Epithelial cell of esophagus (primary cell): ENCODE results near the gene MYH9.
"Not testable (repeated sequence)": the region's sequence is repeated elsewhere in the genome, so short reads cannot be mapped to it uniquely, and the experiment has no call there.

Experiments
- DNase-seq: peaks from one replicate; pipeline ENCODE4 v3.0.0; 2010; ENCODE audit warnings: low read depth
- H3K4me3 ChIP-seq: 2 replicates; pipeline ENCODE4 v1.5.1; 2011; ENCODE audit warnings: mild to moderate bottlenecking, low read length, control low read depth
- TF ChIP-seq, protein P1 (sequence below): IDR thresholded peaks from 2 replicates; pipeline ENCODE4 v1.5.1; 2011; ENCODE audit warnings: low read depth, mild to moderate bottlenecking, low read length, control low read depth, inconsistent platforms; ENCODE audit not compliant: insufficient read depth; ENCODE audit errors: missing control alignments

MYH9 gene

DNA sequence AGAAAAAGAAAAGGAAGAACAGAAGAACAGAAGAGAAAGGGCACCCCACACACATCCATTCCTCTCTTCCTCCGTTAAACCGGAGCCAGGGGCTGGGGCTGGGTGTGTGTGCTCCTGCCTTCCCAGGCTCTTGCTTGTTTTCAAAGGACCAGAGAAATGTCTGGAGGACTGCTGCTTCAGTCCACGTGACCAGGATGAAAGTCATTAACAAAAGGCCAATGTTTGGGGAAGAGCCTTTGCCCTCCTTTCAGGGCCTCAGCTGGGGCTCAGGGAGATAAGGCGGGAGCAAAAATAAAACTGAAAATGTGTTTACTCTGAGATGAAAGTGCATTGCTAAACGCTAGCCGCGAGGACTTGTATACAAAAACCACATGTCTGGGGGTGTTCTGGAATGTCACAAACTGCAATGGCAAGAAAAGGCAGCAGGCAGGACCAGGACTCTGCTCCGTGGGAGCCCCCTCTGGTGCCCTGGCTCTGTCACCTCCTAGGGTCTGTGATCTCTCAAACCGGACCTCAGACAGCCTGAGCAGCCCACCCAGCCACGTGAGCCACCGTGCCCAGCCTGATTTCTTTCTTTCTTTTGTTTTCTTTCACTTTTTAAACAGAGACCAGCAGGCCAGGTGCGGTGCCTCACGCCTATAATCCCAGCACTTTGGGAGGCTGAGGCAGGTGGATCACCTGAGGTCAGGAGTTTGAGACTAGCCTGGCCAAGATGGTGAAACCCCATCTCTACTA lies 31.6 kb upstream of the MYH9 start:
- TF ChIP-seq, protein P1, sequence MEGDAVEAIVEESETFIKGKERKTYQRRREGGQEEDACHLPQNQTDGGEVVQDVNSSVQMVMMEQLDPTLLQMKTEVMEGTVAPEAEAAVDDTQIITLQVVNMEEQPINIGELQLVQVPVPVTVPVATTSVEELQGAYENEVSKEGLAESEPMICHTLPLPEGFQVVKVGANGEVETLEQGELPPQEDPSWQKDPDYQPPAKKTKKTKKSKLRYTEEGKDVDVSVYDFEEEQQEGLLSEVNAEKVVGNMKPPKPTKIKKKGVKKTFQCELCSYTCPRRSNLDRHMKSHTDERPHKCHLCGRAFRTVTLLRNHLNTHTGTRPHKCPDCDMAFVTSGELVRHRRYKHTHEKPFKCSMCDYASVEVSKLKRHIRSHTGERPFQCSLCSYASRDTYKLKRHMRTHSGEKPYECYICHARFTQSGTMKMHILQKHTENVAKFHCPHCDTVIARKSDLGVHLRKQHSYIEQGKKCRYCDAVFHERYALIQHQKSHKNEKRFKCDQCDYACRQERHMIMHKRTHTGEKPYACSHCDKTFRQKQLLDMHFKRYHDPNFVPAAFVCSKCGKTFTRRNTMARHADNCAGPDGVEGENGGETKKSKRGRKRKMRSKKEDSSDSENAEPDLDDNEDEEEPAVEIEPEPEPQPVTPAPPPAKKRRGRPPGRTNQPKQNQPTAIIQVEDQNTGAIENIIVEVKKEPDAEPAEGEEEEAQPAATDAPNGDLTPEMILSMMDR, result no peak
- DNase-seq, result peak; percentile 20
- no peak overlapping the region for H3K4me3 ChIP-seq

DNA sequence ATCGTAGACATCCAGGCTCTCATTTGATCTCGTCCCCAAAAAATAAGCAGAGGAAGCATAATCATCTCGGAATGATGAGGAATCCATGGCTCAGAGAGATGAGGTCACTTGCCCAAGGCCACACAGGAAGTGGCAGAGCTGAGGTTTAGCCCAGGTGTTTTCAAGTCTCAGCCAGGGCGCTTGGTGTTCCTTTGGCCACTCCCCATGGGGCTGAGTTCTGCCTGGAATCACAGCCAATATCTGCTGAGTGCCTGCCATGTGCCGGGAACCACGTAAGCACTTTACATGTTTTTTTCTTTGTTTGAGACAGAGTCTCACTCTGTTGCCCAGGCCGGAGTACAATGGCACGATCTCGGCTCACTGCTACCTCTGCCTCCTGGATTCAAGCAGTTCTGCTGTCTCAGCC lies 29.5 kb upstream of the MYH9 start:
- TF ChIP-seq, protein P1, result no peak
- DNase-seq, result peak; percentile 99
- H3K4me3 ChIP-seq, result no peak overlapping the region

DNA sequence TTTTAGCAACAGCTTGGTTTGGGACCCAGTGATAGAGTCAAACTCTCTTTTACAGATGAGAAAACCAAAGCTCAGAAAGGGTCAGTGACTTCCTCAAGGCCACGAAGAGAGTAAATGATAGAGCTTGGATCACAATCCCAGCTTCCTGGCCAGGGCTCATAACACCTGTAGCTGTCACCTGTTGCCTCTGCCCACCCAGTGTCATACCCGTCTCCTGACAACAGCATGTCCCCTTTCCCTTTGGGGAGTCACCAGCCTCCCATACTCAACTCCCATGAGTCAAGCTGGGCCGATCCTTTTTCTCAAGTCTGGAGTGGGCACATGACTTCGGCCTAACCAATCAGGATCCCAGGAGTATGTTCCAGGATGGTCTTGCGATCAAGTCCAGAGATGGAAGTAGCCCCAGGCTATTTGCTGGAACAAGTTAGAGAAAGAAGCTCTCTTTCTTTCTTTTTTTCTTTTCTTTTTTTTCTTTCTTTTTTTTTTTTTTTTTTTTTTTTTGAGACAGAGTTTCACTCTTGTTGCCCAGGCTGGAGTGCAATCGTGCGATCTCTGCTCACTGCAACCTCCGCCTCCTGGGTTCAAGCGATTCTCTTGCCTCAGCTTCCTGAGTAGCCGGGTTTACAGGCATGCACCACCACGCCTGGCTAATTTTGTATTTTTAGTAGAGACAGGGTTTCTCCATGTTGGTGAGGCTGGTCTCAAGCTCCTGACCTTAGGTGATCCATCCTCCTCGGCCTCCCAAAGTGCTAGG lies 27.8 kb upstream of the MYH9 start:
- TF ChIP-seq, protein P1, result no peak

DNA sequence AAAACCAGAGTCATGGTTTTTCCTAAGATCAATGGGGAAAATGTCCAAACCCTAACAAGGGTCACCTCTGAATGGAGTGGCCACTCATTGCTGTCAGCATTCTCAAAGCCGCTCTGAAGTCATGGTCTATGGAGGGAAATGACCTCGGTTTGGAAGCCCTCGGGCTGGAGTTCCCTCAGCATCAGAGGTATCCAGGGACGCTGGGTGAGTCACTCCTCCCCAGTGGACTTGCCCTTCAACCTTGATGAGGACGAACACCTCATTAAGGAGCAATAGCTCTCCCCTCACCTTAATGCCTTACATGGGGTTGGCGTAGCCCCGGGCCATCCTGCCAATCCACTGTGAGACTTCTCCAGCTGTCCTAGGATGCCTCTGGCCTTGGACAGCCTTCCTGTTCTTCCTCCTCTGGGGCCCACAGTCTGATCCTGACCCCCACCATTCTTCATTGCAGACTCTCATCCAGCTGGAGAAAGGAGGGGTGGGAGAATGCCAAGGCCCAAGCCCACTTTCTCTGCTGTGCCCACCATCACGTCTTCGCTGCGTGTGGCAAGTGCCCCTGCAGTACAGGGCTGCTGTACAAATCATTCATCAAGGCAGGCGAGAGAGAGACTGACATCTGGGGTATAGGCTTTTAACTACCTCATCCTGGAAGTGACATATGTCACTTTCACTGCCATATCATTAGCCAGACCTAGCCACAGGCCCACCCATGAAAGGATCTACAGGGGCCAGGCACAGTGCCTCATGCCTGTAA lies 25.4 kb upstream of the MYH9 start:
- peak; percentile 36 for DNase-seq
- TF ChIP-seq, protein P1, result no peak
- no peak overlapping the region for H3K4me3 ChIP-seq

More for the DNA sequence above, 27.8 kb upstream of the MYH9 start:
- peak; percentile 63 for DNase-seq
- H3K4me3 ChIP-seq, result no peak overlapping the region

DNA sequence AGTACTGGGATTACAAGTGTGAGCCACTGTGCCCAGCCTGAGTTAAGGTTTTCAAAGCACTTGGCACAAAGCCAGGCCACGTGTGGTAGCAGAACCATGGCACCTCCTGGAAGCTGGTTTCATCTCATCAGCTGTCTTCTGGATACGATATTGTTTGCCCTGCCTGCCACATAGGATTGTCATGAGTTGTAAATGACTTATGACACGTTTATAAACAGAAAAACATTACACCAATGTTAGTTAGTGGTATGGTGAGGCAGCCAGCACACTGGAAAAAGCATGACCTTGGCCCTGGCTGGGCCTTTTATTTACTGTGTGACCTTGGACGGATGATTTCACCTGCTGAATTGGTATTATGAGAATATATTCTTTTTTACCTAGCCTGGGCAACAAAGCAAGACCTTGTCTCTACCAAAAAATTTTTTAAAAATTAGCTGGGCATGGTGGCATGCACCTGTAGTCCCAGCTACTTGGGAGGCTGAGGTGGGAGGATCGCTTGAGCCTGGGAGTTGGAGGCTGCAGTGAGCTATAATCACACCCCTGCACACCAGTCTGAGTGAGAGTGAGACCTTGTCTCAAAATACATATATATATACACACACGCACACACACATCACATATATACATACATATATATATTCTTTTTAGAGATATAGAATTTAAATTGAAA lies 24.0 kb upstream of the MYH9 start:
- DNase-seq, result peak; percentile 35
- no peak overlapping the region for H3K4me3 ChIP-seq
- TF ChIP-seq, protein P1, result no peak

DNA sequence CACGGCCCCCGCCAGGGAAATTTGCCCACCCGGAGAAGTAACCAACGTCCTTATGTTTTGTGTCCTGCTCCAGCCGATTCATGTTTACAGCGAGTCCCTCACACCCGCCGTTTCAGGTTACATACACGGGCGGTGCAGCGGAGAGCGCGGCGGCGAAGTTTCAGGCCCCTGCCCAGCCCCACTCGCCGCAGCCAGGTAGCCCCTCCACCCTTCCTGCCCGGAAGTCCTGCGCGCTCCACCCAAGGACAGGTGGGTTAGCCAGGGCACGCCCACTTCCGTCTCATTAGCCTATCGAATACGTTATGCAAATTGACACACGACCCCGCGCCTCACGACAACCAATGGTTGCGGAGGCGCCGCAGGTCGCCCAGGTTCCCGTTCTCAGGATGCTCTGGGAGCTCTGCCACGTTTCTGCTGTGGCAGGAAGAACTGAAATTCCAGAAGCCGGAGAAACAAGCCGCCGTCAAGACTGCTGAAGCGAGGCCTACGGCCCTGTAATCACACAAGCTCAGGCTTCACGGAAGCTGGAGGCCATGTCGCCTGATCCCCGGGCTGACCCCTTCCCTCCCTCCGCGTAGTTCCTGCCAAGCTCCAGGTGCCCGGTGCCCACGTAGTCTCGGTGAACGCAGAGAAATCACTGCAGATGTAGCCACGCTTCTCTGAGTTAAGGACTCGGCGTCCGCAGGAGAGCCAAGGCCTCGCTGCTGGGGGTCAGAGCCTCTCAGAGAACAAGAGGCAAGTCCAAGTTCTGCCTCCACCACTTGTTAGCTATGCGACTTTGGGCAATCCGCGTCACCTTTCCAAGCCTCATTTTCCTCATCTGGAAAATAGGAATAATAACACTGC lies 22.4 kb upstream of the MYH9 start:
- DNase-seq, result peak; percentile 100
- TF ChIP-seq, protein P1, result peak; percentile 30
- H3K4me3 ChIP-seq, result peak overlapping the region; percentile 52

DNA sequence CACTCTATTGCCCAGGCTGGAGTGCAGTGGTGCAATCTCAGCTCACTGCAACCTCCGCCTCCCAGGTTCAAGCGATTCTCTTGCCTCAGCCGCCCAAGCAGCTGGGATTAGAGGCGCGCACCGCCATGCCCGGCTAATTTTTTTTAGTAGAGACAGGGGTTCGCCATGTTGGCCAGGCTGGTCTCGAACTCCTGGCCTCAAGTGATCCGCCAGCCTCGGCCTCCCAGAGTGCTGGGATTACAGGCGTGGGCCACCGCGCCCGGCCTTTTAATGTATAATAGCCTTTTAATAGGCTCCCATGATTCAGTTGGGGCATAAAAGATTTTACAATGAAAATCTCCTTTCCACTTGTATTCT lies 21.8 kb upstream of the MYH9 start:
- not testable (repeated sequence) for DNase-seq
- H3K4me3 ChIP-seq, result peak overlapping the region; percentile 52
